HG03342 (cell line): ENCODE results near the gene DGCR6L.
"Not testable (repeated sequence)": the region's sequence is repeated elsewhere in the genome, so short reads cannot be mapped to it uniquely, and the experiment has no call there.

Source experiments
- ATAC-seq: cut with Tn5 transposase; IDR thresholded peaks from one replicate; pipeline ENCODE4 v1.9.1; 2021; ENCODE audit warnings: mild to moderate bottlenecking, moderate library complexity; ENCODE audit not compliant: unreplicated experiment

Gene DGCR6L

GRCh38 chr22:20310773-20311172, 9.1 kb downstream of the DGCR6L start:
- not testable (repeated sequence) for ATAC-seq

GRCh38 chr22:20310180-20310579, 9.7 kb downstream of the DGCR6L start:
- not testable (repeated sequence) for ATAC-seq

- ATAC-seq: not testable (repeated sequence)
Observed at GRCh38 chr22:20308806-20309650, 10.8 kb downstream of the DGCR6L start.

- not testable (repeated sequence) for ATAC-seq
Observed at GRCh38 chr22:20307448-20308447, 12.1 kb downstream of the DGCR6L start.

GRCh38 chr22:20306646-20307447, 13.0 kb downstream of the DGCR6L start:
- ATAC-seq: not testable (repeated sequence)

GRCh38 chr22:20305894-20306645, 13.8 kb downstream of the DGCR6L start:
- ATAC-seq: no peak

GRCh38 chr22:20305230-20305893, 14.5 kb downstream of the DGCR6L start:
- not testable (repeated sequence) for ATAC-seq

GRCh38 chr22:20304646-20305045, 15.2 kb downstream of the DGCR6L start:
- no peak for ATAC-seq

GRCh38 chr22:20303229-20303534, 16.7 kb downstream of the DGCR6L start:
- ATAC-seq: not testable (repeated sequence)

GRCh38 chr22:20302438-20303228, 17.2 kb downstream of the DGCR6L start:
- ATAC-seq: no peak

GRCh38 chr22:20299746-20300136, 20.1 kb downstream of the DGCR6L start:
- peak; percentile 25 for ATAC-seq

- ATAC-seq: peak; percentile 48
Observed at GRCh38 chr22:20298803-20299745, 20.8 kb downstream of the DGCR6L start.

- no peak for ATAC-seq
Observed at GRCh38 chr22:20298110-20298802, 21.6 kb downstream of the DGCR6L start.

- no peak for ATAC-seq
Observed at GRCh38 chr22:20297414-20298109, 22.3 kb downstream of the DGCR6L start.

- ATAC-seq: no peak
Observed at GRCh38 chr22:20296598-20296997, 23.3 kb downstream of the DGCR6L start.

GRCh38 chr22:20295262-20296064, 24.4 kb downstream of the DGCR6L start:
- no peak for ATAC-seq
